Peyer's patch (tissue), 4 donors: ENCODE results near the gene OPCML. TPM values are rescaled to one million over a fixed set of nuclear protein-coding genes. Genes with fewer than 3 reads are reported as not detected.

ENCODE experiments used
- DNase-seq, 3 donors: peaks; one replicate each; pipeline ENCODE4 v3.0.0-alpha.2; 2017 to 2019
- H3K27ac ChIP-seq, 4 donors: fragments of 200-600 bp; sonication (generic); one replicate each; pipeline ENCODE4 v1.5.1; 2016 to 2019
- H3K27me3 ChIP-seq, 2 donors: fragments of 200-600 bp; sonication (generic); one replicate each; pipeline ENCODE4 v1.5.1; 2019
- H3K36me3 ChIP-seq, 3 donors: fragments of 200-600 bp; sonication (generic); one replicate each; pipeline ENCODE4 v1.5.1; 2016 to 2019
- H3K4me1 ChIP-seq, 4 donors: fragments of 200-600 bp; sonication (generic); one replicate each; pipeline ENCODE4 v1.5.1; 2016 to 2019
- H3K4me3 ChIP-seq, 4 donors: fragments of 200-600 bp; sonication (generic); 1 replicate in 3 of 4; 2 replicates in 1 of 4; pipeline ENCODE4 v1.5.1; 2016 to 2019; ENCODE audit warnings: mild to moderate bottlenecking in 1 of 4
- H3K9me3 ChIP-seq, 4 donors: fragments of 200-600 bp; sonication (generic); one replicate each; pipeline ENCODE4 v1.5.1; 2016 to 2019; ENCODE audit warnings: mild to moderate bottlenecking in 1 of 4
- POLR2A ChIP-seq, 2 donors: fragments of 450-650 bp; IDR thresholded peaks; one replicate each; pipeline ENCODE4 v1.5.1; 2017; ENCODE audit warnings: antibody characterized with exemption in 2 of 2, mild to moderate bottlenecking in 2 of 2, moderate library complexity in 2 of 2
- total RNA-seq, 4 donors: library from RNA; depleted of rRNA; stranded (reverse); fragments of >200 nt; gene quantifications; one replicate each; pipeline ENCODE4 v1.1.0, GENCODE V29; 2016
- TF ChIP-seq, protein P1 (sequence below), 6 experiments: fragments of 450-650 bp in 4 of 6; fragments of 200-600 bp in 2 of 6; sonication (generic) in 1 of 6; IDR thresholded peaks; one replicate each; pipeline ENCODE4 v1.5.1; 2017 to 2019; ENCODE audit warnings: antibody characterized with exemption in 6 of 6, mild to moderate bottlenecking in 3 of 6, moderate library complexity in 1 of 6

Gene OPCML
- total RNA-seq, 4 donors from 2014 or later, result not detected

DNA sequence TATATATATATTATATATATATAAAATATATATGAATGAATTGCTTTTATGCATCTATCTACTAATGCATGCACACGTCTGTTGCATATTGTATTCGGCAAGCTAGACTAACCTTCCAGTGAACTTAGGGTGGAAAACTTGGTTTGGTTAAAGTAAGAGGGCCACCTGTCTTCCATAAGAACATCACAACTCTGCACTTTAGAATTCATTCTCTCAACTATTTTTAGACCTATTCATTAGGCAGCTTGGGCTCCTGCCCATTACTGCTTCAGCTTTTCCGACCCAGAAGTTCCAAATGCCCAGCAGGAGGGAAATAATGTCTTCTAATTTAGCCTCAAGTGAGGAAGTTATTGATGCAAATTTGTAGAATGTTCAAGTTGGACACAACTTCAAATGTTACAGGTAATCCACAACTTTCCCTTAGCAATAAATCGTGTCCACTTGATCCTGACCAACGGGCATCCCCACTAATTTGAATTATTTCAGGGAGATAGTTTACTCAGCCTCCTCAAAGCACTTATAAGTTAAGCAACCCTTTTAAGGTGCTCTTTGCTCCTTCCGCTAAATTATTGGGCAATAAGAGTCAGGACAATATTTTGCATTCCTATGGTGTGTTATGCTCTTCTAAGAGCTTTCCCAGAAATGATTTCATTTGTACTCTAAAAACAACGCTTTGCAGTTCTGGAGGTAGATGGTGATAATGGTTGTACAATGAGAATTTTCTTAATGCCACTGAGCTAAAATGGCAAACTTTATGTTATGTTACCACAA, 132.3 kb downstream of the OPCML start:
- H3K9me3 ChIP-seq, result no peaks in the 10 kb centered on the region
- H3K36me3 ChIP-seq, result no peaks in the 10 kb centered on the region
- H3K4me3 ChIP-seq, result no peak overlapping the region
- H3K27me3 ChIP-seq, result no peaks in the 10 kb centered on the region
- DNase-seq, result no peak
- no peak for TF ChIP-seq POLR2A (IDR thresholded peaks at IDR 0.05)
- TF ChIP-seq, protein P1, sequence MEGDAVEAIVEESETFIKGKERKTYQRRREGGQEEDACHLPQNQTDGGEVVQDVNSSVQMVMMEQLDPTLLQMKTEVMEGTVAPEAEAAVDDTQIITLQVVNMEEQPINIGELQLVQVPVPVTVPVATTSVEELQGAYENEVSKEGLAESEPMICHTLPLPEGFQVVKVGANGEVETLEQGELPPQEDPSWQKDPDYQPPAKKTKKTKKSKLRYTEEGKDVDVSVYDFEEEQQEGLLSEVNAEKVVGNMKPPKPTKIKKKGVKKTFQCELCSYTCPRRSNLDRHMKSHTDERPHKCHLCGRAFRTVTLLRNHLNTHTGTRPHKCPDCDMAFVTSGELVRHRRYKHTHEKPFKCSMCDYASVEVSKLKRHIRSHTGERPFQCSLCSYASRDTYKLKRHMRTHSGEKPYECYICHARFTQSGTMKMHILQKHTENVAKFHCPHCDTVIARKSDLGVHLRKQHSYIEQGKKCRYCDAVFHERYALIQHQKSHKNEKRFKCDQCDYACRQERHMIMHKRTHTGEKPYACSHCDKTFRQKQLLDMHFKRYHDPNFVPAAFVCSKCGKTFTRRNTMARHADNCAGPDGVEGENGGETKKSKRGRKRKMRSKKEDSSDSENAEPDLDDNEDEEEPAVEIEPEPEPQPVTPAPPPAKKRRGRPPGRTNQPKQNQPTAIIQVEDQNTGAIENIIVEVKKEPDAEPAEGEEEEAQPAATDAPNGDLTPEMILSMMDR (IDR thresholded peaks at IDR 0.05), result no peak
- no peaks in the 10 kb centered on the region for H3K4me1 ChIP-seq
- no peak overlapping the region for H3K27ac ChIP-seq

DNA sequence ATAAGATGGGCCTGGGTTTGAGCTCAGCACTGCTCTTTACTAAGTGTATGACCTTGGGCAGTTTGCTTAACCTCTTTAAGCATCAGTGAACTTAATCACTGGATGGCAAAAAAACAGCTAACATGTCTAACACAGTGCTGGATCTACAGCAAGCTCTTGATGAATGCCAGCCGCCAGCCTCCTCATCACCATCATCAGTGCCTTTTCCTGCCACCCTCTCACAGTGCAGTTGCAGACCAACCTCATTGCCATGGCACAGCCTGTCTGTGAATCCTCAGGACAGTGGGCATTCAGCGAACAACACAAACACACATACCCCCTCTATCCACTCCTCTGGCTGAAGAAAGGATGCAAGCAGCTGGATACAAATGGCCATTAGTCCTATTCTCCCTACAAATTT, 133.0 kb downstream of the OPCML start:
- Histone ChIP-seq H3K27me3 (no peaks in the 10 kb centered on the region), H3K9me3 (no peaks in the 10 kb centered on the region), H3K36me3 (no peaks in the 10 kb centered on the region), H3K4me1 (no peaks in the 10 kb centered on the region), H3K27ac (no peak overlapping the region), H3K4me3 (no peak overlapping the region)
- TF ChIP-seq, protein P1 (IDR thresholded peaks at IDR 0.05), result no peak
- TF ChIP-seq POLR2A (IDR thresholded peaks at IDR 0.05), result no peak
- no peak for DNase-seq

DNA sequence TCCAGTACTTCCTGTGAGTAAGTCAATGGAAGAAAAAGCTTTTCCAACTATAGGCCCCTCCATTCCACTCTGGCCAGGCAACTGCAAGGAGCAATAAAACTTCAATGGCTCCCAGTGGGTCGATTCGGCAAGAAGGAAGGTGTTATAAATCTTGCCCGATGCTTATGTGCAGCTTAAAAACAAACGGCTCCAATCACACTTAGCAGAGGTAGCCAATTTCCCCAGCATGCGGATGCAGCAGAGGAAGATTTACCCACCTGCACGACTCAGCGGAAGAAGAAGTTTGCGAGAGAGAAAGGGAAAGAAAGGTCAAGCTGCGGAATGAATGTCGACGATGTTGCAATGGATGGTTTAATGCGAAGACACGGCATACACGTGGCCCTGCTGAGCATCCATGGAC, 141.5 kb downstream of the OPCML start:
- Histone ChIP-seq H3K27me3 (no peaks in the 10 kb centered on the region), H3K27ac (no peak overlapping the region), H3K4me3 (no peak overlapping the region), H3K9me3 (no peaks in the 10 kb centered on the region), H3K36me3 (no peaks in the 10 kb centered on the region), H3K4me1 (peaks cover 0 to 3% (median 0%) of the 10 kb centered on the region in 4 donors)
- no peak for TF ChIP-seq POLR2A (IDR thresholded peaks at IDR 0.05)
- TF ChIP-seq, protein P1 (IDR thresholded peaks at IDR 0.05), result no peak
- DNase-seq, result no peak

DNA sequence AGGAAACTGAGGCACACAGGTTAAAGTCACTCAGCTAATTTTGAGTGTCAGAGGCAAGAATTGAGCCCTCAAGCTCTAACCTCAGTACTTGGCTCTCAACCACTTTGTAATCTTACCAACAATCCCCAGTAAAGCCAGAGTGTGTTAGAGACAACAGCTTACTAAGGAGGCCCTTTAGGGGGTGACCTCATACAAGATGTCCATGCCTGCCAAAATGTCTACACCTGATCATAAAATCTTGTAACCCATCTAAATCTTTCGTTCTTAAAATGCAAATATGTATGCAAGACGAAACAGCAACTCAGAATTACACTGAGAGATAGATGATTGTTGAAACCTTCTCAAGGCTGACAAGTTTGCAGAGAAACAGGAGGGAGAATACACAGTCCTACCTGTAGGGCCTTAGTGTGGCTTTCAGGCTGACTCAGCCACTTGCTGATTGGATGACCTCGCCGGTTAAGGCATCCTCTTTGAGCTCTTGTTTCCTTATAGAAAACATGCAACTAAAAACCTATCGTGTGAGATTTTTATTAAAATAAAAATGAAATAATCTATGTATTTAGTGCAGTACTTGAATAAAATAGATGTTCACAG, 143.2 kb downstream of the OPCML start:
- H3K9me3 ChIP-seq, result no peaks in the 10 kb centered on the region
- no peak for DNase-seq
- peaks cover 0 to 12% (median 0%) of the 10 kb centered on the region in 4 donors for H3K4me1 ChIP-seq
- H3K4me3 ChIP-seq, result no peak overlapping the region
- TF ChIP-seq POLR2A (IDR thresholded peaks at IDR 0.05), result no peak
- TF ChIP-seq, protein P1 (IDR thresholded peaks at IDR 0.05), result no peak
- no peaks in the 10 kb centered on the region for H3K36me3 ChIP-seq
- no peak overlapping the region for H3K27ac ChIP-seq
- H3K27me3 ChIP-seq, result no peaks in the 10 kb centered on the region

DNA sequence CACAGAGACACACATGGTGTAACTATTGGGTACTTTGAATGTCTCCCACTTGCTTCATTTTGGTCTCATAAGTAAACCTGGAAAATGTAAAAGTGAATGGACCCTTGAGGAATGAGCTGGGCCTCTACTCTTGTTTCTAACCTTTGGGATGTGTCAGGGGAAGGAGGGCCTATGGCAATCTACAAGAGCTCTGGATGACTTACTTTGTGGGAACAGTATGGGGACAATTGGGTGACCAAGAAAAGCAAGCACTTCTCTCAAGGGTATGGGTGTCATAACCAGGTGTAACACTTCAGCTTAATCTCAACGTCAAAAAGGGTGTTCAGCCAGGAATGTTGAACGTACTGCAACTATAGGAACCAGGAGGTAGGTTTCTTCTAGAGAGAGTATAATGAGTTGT, 144.0 kb downstream of the OPCML start:
- TF ChIP-seq, protein P1 (IDR thresholded peaks at IDR 0.05), result no peak
- TF ChIP-seq POLR2A (IDR thresholded peaks at IDR 0.05), result no peak
- Histone ChIP-seq H3K9me3 (no peaks in the 10 kb centered on the region), H3K4me1 (peaks cover 0 to 12% (median under 1%) of the 10 kb centered on the region in 4 donors)

More for the DNA sequence above, 144.0 kb downstream of the OPCML start:
- Histone ChIP-seq H3K4me3 (no peak overlapping the region), H3K27ac (no peak overlapping the region), H3K36me3 (no peaks in the 10 kb centered on the region), H3K27me3 (no peaks in the 10 kb centered on the region)
- no peak for DNase-seq
